GM12878 (cell line): ENCODE data around the gene INHA. TPM values are rescaled to one million over a fixed set of nuclear protein-coding genes. Genes with fewer than 3 reads are reported as not detected.

Experiments
- ATAC-seq: fragments of 200-7000 bp; cut with Tn5 transposase; 3 replicates; pipeline ENCODE4 v1.9.1; 2020; ENCODE audit warnings: mild to moderate bottlenecking, moderate library complexity
- BruUV-seq: library from RNA; stranded (reverse); fragments of 400-500 nt; replicated peaks from 2 replicates; lab custom pipeline; 2021; lab: Mats Ljungman, UMichigan
- CTCF ChIA-PET: fragments of 300-600 bp; sonication (Branson Sonifier 250); formaldehyde crosslinking; extraction: SDS; loops from one replicate; lab custom pipeline; 2021; ENCODE audit warnings: inconsistent platforms; lab: Yijun Ruan, JAX
- POLR2A ChIA-PET: fragments of 350-600 bp; formaldehyde crosslinking; extraction: SDS; loops from one replicate; lab custom pipeline; 2021; ENCODE audit warnings: inconsistent platforms; lab: Charles Lee
- RAD21 ChIA-PET: fragments of 300-600 bp; sonication (Branson Sonifier 250); formaldehyde crosslinking; loops from one replicate; lab custom pipeline; 2023; ENCODE audit warnings: antibody characterized with exemption; ENCODE audit not compliant: unreplicated experiment; lab: Charles Lee
- SMC1A ChIA-PET: fragments of 300-600 bp; sonication (Branson Sonifier 250); formaldehyde crosslinking; loops from one replicate; lab custom pipeline; 2023; ENCODE audit not compliant: unreplicated experiment, uncharacterized antibody; lab: Charles Lee
- DNase-seq: peaks from one replicate; pipeline ENCODE4 v3.0.0-alpha.2; 2011; ENCODE audit warnings: low read depth, low spot score
- FAIRE-seq: peaks from 3 replicates; lab custom pipeline; 2011; peaks lifted over from hg19 to GRCh38; lab: Jason Lieb, UNC
- H2AFZ ChIP-seq: 2 replicates; pipeline ENCODE4 v1.6.0; 2011; ENCODE audit warnings: low read depth, low read length, control low read depth; ENCODE audit not compliant: control insufficient read depth
- H3K27ac ChIP-seq: 2 replicates; pipeline ENCODE4 v1.5.1; 2011; ENCODE audit warnings: control low read depth; ENCODE audit not compliant: control insufficient read depth, insufficient read depth
- H3K27me3 ChIP-seq, 2 experiments: replicated peaks in 1 of 2; 2 replicates each; pipeline versions ENCODE4 v1.6.0 to v1.6.1; 2011; ENCODE audit warnings: low read length in 1 of 2; ENCODE audit not compliant: control insufficient read depth in 2 of 2, insufficient read depth in 2 of 2
- H3K36me3 ChIP-seq, 2 experiments: 2 replicates each; pipeline ENCODE4 v1.5.1; 2011; ENCODE audit warnings: low read length in 1 of 2; ENCODE audit not compliant: control insufficient read depth in 2 of 2, insufficient read depth in 2 of 2
- H3K4me1 ChIP-seq: 2 replicates; pipeline ENCODE4 v1.6.1; 2011; ENCODE audit warnings: mild to moderate bottlenecking, low read length, moderate library complexity, mixed read lengths; ENCODE audit not compliant: control insufficient read depth, insufficient read depth
- H3K4me2 ChIP-seq: 2 replicates; pipeline ENCODE4 v1.6.0; 2011; ENCODE audit warnings: control low read depth; ENCODE audit not compliant: control insufficient read depth, insufficient read depth
- H3K4me3 ChIP-seq: fragments of 200-600 bp; sonication (generic); 2 replicates; pipeline ENCODE4 v1.5.1; 2016
- H3K79me2 ChIP-seq: 2 replicates; pipeline ENCODE4 v1.6.0; 2011; ENCODE audit warnings: low read length; ENCODE audit not compliant: control insufficient read depth, insufficient read depth
- H3K9ac ChIP-seq: 2 replicates; pipeline ENCODE4 v1.8.0; 2011; ENCODE audit warnings: low read length, control low read depth, mixed read lengths; ENCODE audit not compliant: control insufficient read depth, insufficient read depth
- H3K9me3 ChIP-seq: replicated peaks from 3 replicates; pipeline ENCODE4 v1.5.1; 2011; ENCODE audit warnings: mild to moderate bottlenecking, low read length; ENCODE audit not compliant: control insufficient read depth, insufficient read depth
- H4K20me1 ChIP-seq: 2 replicates; pipeline ENCODE4 v1.6.0; 2011; ENCODE audit not compliant: control insufficient read depth, insufficient read depth
- MEF2A ChIP-seq: IDR thresholded peaks from 2 replicates; pipeline ENCODE4 v1.6.1; 2011; ENCODE audit warnings: low read depth, mild to moderate bottlenecking, low read length, moderate library complexity; ENCODE audit not compliant: insufficient read depth
- TCF3 ChIP-seq: IDR thresholded peaks from 2 replicates; pipeline ENCODE4 v1.6.1; 2012; ENCODE audit warnings: low read depth, mild to moderate bottlenecking, low read length, borderline replicate concordance; ENCODE audit not compliant: insufficient read depth
- ZSCAN29 ChIP-seq: fragments of 450-650 bp; IDR thresholded peaks from 2 replicates; pipeline ENCODE4 v1.6.1; 2017; ENCODE audit warnings: mild to moderate bottlenecking, moderate library complexity
- ZZZ3 ChIP-seq: IDR thresholded peaks from 2 replicates; pipeline ENCODE4 v1.6.1; 2011; ENCODE audit warnings: low read depth; ENCODE audit not compliant: control insufficient read depth, insufficient read length
- WGBS: methylation state at CpG from one replicate; pipeline ENCODE4 v1.1.6; 2016; ENCODE audit warnings: low lambda C conversion rate; ENCODE audit not compliant: insufficient replicate concordance, insufficient coverage; ENCODE audit errors: missing lambda C conversion rate; 5-methylcytosine and 5-hydroxymethylcytosine counted together
- in situ Hi-C: fragments of 300-500 bp; cut with MboI; formaldehyde crosslinking; loops from 9 replicates; pipeline ENCODE4 v1.14.3; 2018; ENCODE audit warnings: mixed read lengths
- intact Hi-C: fragments of 100-400 bp; cut with micrococcal nuclease; formaldehyde crosslinking; loops from one replicate; pipeline ENCODE4 v1.14.2; 2022; ENCODE audit not compliant: unreplicated experiment
- polyA plus RNA-seq, 11 experiments: library from polyadenylated mRNA; depleted of rRNA in 4 of 11; unstranded in 6 of 11; stranded (reverse) in 5 of 11; fragments of >200 nt; fragmentation: Nextera tagmentation in 4 of 11; fragmentation: Illumina TruSeq in 1 of 11; extraction: Ambion mirVana in 4 of 11; extraction: Trizol in 1 of 11; gene quantifications; 1 replicate in 1 of 11; 2 replicates in 10 of 11; pipeline versions ENCODE4 v1.2.1 to v1.2.3, GENCODE V29; 2011 to 2016; ENCODE audit warnings: inconsistent platforms in 2 of 11, missing spikeins in 2 of 11, low read depth in 1 of 11
- total RNA-seq, 4 experiments: library from RNA; depleted of rRNA in 3 of 4; stranded (reverse); fragments of >200 nt in 3 of 4; fragmentation: Illumina TruSeq in 1 of 4; extraction: Trizol in 1 of 4; gene quantifications; 2 replicates each; pipeline versions ENCODE4 v1.2.1 to v1.2.3, GENCODE V29; 2013 to 2021

INHA gene
- total and polyA plus RNA-seq, 10 of the 15 experiments (the other 5 are each of a cell fraction or from before 2014, with no cell fraction given), result not detected

DNA sequence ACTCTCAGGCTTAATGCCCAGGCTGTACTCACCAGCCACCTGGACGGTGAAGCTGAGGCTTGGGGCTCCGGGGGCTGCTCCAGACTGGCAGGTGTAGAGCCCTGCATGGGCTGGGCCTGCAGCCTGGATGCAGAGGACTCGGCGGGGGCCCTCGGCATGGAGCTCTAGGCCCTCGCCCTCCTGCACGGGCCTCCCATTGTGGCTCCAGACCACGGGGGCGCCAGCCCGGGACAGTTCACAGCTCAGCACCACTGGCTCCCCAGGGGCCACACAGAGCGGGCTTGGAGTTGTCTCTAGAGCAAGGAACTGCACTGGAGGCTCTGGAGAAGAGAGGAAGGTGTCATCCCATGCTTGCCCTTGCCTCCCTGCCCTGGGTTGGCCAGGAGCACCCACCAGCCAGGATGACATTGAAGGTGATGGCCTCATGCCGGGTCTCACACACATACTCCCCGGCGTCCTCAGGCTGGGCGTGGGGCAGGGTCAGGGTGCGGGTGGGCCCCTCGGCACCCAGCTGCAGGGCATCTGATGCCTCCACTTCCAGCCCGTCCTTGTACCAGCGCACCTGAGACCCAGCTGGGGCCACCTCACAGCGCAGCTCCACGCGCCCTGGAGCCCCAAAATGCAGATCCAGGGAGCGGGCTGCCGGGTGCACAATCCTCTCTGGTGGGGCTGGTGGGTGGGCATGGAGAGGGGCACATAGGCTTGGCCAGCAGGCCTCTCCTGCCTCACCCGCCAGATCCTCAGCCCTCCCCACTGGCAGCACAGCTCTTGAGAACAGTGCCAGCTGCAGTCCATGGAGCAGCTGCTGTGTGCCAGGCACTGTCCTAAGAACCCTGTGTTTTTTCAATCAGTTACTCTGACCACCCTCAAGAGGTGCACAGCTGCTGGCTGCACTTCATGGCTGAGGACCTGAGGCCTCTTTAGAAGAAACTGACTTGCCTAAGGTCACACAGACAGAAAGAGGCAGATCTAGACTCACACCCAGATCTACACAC, 14.0 kb upstream of the INHA start:
- FAIRE-seq (no peak), ATAC-seq (no peak), DNase-seq (no peak)
- Histone ChIP-seq H3K9ac (no peak overlapping the region), H3K27ac (no peak overlapping the region), H3K79me2 (no peaks in the 10 kb centered on the region), H4K20me1 (no peaks in the 10 kb centered on the region), H3K4me1 (no peaks in the 10 kb centered on the region), H2AFZ (no peak overlapping the region), H3K4me2 (no peak overlapping the region), H3K9me3 (no peaks in the 10 kb centered on the region), H3K27me3 (no peaks in the 10 kb centered on the region; a peak in 2 of 4 replicates), H3K36me3 (no peaks in the 10 kb centered on the region), H3K4me3 (no peak overlapping the region)
- TF ChIP-seq TCF3 (no peak), ZSCAN29 (no peak), MEF2A (no peak), ZZZ3 (no peak)
- CTCF ChIA-PET, result interaction anchor here (1.5 kb wide), 1 partner anchor 17 kb away, joined by 3 read pairs; no protein-coding TSS in a partner anchor
- SMC1A ChIA-PET, result interaction anchor here (0.7 kb wide), 1 partner anchor 297 kb away, joined by 3 read pairs; no protein-coding TSS in a partner anchor
- in situ Hi-C loops, result no loop called here
- intact Hi-C loops, result no loop called here
- RAD21 ChIA-PET, result no interaction called here
- no TSS peak for BruUV-seq
- 32% methylated on average over 25 of the region's 25 CpGs for WGBS
- POLR2A ChIA-PET, result no interaction called here
